Measurements from ENCODE around the gene MYLIP. TPM values are rescaled to one million over a fixed set of nuclear protein-coding genes. Genes with fewer than 3 reads are reported as not detected.

The MYLIP gene
- total RNA-seq, 1 experiment from 2014 or later: 42.2 TPM

DNA sequence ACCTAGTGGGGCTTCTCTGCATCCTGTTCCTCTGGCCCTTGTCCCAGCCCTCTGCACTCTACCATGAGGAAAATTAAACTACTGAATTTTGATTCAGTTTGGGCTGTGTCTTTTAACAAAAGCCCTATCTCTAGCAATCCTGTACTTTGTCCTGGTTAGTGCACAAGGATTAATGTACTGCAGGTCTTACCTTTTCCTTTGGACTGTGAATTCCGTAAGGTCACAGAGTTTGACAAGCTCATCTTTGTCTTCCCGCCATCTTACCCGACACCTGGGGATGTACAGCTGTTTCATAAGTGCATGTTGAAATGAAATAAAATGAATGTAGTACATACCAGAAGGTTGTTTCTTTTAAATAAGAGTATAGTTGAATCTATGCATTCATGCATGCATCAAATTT, 41.5 kb upstream of the MYLIP start:
- H4K20me1 ChIP-seq (ENCODE audit: insufficient read depth): no peaks in the 10 kb centered on the region
- H3K4me2 ChIP-seq: no peak overlapping the region
- H3K4me3 ChIP-seq: no peak overlapping the region
- DNase-seq: no peak
- no TSS peak for BruUV-seq (replicated peaks)
- H3F3A ChIP-seq (ENCODE audit: insufficient read depth, low read depth): no peaks in the 10 kb centered on the region
- no peaks in the 10 kb centered on the region for H3K9me2 ChIP-seq (ENCODE audit: insufficient read depth)
- H3K4me1 ChIP-seq (replicated peaks; ENCODE audit: insufficient read depth): no peaks in the 10 kb centered on the region
- H3K27me3 ChIP-seq (ENCODE audit: insufficient read depth, low read depth): peaks cover 78% of the 10 kb centered on the region
- intact Hi-C loops (cut with micrococcal nuclease; ENCODE audit: unreplicated experiment): no loop called here
- ChIA-PET CTCF (no interaction called here), POLR2A (ENCODE audit: unreplicated experiment) (interaction anchor here (0.6 kb wide), 1 partner anchor 398 kb away, joined by 9 read pairs; no protein-coding TSS in a partner anchor)
- no peak overlapping the region for H3K27ac ChIP-seq
- no peak for TF ChIP-seq EZH2 (IDR thresholded peaks at IDR 0.05; ENCODE audit: low read depth)
- TF ChIP-seq, protein P1, sequence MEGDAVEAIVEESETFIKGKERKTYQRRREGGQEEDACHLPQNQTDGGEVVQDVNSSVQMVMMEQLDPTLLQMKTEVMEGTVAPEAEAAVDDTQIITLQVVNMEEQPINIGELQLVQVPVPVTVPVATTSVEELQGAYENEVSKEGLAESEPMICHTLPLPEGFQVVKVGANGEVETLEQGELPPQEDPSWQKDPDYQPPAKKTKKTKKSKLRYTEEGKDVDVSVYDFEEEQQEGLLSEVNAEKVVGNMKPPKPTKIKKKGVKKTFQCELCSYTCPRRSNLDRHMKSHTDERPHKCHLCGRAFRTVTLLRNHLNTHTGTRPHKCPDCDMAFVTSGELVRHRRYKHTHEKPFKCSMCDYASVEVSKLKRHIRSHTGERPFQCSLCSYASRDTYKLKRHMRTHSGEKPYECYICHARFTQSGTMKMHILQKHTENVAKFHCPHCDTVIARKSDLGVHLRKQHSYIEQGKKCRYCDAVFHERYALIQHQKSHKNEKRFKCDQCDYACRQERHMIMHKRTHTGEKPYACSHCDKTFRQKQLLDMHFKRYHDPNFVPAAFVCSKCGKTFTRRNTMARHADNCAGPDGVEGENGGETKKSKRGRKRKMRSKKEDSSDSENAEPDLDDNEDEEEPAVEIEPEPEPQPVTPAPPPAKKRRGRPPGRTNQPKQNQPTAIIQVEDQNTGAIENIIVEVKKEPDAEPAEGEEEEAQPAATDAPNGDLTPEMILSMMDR (conservative IDR thresholded peaks at IDR 0.05): no peak
- H2AFZ ChIP-seq: no peak overlapping the region
- no peaks in the 10 kb centered on the region for H3K36me3 ChIP-seq (ENCODE audit: low read depth)
- H3K79me2 ChIP-seq (ENCODE audit: low read depth): no peaks in the 10 kb centered on the region
- no peaks in the 10 kb centered on the region for H3K9me3 ChIP-seq (ENCODE audit: insufficient read depth, low read depth)

- H4K20me1 ChIP-seq (ENCODE audit: insufficient read depth): no peaks in the 10 kb centered on the region
- no peak overlapping the region for H3K27ac ChIP-seq
- ChIA-PET POLR2A (ENCODE audit: unreplicated experiment) (no interaction called here), CTCF (no interaction called here)
- no peak overlapping the region for H3K4me3 ChIP-seq
- no peaks in the 10 kb centered on the region for H3F3A ChIP-seq (ENCODE audit: insufficient read depth, low read depth)
- H3K79me2 ChIP-seq (ENCODE audit: low read depth): no peaks in the 10 kb centered on the region
- peaks cover 79% of the 10 kb centered on the region for H3K27me3 ChIP-seq (ENCODE audit: insufficient read depth, low read depth)
- H3K9me2 ChIP-seq (ENCODE audit: insufficient read depth): no peaks in the 10 kb centered on the region
- no peaks in the 10 kb centered on the region for H3K36me3 ChIP-seq (ENCODE audit: low read depth)
- no peak overlapping the region for H2AFZ ChIP-seq
- intact Hi-C loops (cut with micrococcal nuclease; ENCODE audit: unreplicated experiment): no loop called here
- H3K9me3 ChIP-seq (ENCODE audit: insufficient read depth, low read depth): no peaks in the 10 kb centered on the region
- BruUV-seq (replicated peaks): no TSS peak
- no peaks in the 10 kb centered on the region for H3K4me1 ChIP-seq (replicated peaks; ENCODE audit: insufficient read depth)
- no peak overlapping the region for H3K4me2 ChIP-seq
- no peak for DNase-seq
- TF ChIP-seq, protein P1 (conservative IDR thresholded peaks at IDR 0.05): no peak
These were observed 40.5 kb upstream of the MYLIP start for GRCh38 chr6:16088409-16088808.

- Histone ChIP-seq H3F3A (ENCODE audit: insufficient read depth, low read depth) (no peaks in the 10 kb centered on the region), H3K4me1 (replicated peaks; ENCODE audit: insufficient read depth) (no peaks in the 10 kb centered on the region), H3K36me3 (ENCODE audit: low read depth) (no peaks in the 10 kb centered on the region), H2AFZ (peak overlapping the region; percentile 44; the same call in 1 of the 2 replicates), H3K9me3 (ENCODE audit: insufficient read depth, low read depth) (no peaks in the 10 kb centered on the region), H3K9me2 (ENCODE audit: insufficient read depth) (no peaks in the 10 kb centered on the region), H3K79me2 (ENCODE audit: low read depth) (no peaks in the 10 kb centered on the region), H3K27me3 (ENCODE audit: insufficient read depth, low read depth) (peaks cover 79% of the 10 kb centered on the region), H3K27ac (no peak overlapping the region), H3K4me2 (0 out of 2 replicates have a peak overlapping the region, but pooled peaks have one; percentile 26), H3K4me3 (no peak overlapping the region), H4K20me1 (ENCODE audit: insufficient read depth) (no peaks in the 10 kb centered on the region)
- DNase-seq: no peak
- no TSS peak for BruUV-seq (replicated peaks)
- TF ChIP-seq, protein P1 (conservative IDR thresholded peaks at IDR 0.05): no peak
- no peak for TF ChIP-seq EZH2 (IDR thresholded peaks at IDR 0.05; ENCODE audit: low read depth)
- intact Hi-C loops (cut with micrococcal nuclease; ENCODE audit: unreplicated experiment): no loop called here
- ChIA-PET CTCF (no interaction called here), POLR2A (ENCODE audit: unreplicated experiment) (no interaction called here)
These were observed 39.4 kb upstream of the MYLIP start for GRCh38 chr6:16089232-16090062.
